COLO668 (cell line): ENCODE measurements around the gene RIN2.

ENCODE experiments used
- DNase-seq: peaks from one replicate; lab custom pipeline; 2025; ENCODE audit not compliant: unreplicated experiment; lab: John Stamatoyannopoulos, UW

The RIN2 gene

DNA sequence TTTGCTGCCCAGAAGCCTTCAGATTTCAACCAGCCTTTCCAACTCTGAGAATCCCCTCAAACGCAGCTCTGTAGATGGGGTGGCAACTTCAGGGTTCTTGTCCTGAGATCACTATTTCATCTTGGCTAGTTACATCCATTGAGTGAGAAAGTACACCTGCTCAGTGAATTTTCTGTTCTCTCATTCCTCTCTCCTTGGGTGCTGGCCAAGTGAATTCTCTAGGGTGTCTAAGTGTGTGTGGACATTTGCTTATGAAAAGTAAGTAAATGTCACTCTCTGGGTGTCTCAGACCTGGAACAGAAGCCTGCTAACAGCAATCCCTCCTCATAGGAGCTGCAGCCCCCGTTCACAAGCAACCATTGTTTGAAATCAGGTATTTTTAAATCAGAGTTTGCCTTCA lies 3.8 kb downstream of the RIN2 start:
- DNase-seq, result no peak

DNA sequence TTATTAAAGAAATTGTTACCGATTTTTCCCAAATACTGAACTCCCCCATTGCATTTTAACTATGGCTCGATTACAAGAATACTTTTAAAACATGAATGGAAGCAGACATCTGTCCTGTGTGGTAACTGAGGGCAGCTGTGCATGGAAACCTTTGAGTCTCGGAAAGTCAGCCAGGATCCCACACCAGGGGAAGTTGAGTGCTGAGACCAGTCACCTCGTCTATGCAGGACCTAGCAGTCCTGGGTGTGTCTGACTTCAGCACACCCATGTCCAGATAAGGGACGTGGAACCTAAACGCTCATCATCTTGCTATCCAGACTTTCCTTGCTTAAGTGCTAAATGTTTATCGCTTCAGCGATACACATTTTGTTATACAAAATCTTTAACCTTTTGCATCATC lies 6.1 kb downstream of the RIN2 start:
- DNase-seq, result no peak

DNA sequence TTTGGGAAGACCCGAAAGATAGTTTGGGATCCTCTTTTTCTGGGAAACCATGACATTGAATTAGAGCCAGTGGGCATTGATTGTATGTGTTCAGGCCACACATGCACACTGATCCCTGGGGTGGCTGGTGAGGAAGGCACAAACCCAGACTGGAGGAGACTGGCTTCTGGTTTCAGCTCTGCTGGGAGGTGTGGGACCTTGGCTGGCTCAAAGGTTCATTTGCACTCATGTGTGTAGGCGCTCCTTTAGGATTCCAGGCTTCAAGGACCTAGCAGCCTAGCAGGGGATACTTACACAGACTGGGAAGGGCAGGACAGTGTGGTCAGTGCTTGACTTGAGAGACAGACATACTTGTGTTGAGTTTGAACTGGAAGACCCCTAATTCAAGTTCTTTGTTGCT lies 7.2 kb downstream of the RIN2 start:
- no peak for DNase-seq

DNA sequence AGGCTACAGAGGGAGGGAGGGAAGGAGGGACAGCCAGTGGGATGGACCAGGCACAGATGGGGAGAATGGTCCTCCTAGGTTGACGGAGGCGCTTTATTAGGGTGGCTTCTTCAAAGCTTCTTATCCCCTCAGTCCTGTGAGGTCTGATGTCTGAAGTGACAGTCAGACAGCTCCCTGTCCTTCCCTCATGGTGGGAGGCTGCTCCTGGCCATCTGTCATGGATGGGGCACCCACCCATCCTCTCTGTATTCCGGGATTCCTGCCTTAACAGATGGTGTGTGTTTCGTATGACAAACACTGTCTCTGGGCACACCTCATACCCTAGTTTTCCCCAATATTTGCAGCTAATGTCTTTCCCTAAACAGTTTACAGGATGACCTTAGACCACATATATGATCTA lies 7.9 kb downstream of the RIN2 start:
- no peak for DNase-seq

DNA sequence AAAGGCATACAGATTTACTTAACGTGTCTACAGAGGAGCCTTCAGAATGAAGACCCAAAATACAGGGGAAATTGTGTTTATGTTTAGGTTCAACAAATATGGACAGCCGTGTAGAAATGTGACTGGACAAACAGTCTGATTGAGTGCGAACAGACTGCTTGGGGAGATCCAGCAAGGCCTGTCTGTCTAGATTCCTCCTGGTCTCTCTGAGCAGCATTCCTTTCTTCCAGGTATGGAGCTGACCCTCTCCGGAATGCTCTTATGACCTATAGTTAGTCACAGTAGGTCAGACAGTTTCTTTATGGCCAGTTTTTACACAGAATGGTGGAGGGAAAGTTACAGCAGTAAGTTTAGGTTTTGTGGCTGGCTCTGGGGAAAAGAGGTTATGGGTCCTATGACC lies 9.0 kb downstream of the RIN2 start:
- DNase-seq, result no peak

DNA sequence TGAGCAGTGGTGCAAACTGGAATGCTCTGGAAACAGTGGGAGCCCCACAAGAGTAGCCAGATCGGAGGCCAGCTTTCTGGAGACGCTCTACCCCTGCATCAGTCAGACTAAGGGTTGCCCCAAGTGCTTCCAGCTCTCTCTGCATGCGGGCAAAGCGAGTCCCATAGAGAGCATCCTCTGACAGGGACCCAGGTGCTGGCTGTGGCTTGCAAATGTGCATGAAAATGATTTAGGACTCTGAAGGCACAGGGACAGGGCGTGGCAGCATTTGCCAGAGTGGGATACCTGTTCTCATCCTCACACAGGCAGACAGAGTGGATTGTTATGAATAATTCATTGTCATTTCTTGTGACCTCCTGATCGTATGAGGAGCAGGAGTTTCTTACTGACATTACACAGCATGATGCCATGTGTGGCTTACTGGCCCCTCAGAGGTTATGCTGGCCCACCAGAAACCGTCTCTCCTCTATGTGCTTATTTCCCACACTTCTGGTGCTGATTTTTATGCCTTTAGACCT lies 10.3 kb downstream of the RIN2 start:
- no peak for DNase-seq

DNA sequence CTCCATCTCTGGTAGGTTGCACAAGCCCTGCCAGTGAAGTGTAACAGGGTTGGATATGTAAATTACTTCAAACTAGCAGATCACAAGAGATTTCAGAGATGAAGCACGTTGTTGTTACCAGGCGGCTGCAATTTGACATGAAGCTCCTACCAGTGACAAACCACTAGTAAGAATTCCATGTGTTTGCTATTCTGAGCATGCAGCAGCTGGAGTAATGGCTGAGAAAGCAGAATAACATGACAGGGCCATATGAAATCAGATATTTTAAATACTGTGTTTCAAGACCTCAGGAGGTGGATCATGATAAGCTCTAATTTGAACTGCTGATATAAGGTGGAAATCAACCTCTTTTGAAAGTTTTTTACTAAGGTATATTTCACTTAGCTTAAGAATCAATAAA lies 11.4 kb downstream of the RIN2 start:
- DNase-seq, result no peak

DNA sequence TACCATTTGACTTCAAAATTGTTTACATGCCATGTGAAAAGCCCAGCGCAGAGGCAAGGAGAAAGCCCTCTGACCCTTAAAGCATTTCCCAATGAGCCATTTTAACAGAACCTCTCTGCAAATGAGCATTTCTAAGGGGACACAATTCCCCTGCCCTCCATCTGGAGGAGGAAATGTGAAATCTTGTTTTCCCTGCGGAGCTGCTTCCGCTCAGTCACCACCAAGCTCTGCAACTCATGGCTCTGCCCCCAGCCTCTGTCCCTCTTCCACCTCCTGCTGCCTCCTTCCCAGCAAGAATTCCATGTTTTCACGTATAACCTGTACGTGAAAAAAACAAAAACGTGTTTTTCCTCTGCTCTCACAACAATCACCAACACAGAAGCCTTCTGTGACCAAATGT lies 12.3 kb downstream of the RIN2 start:
- no peak for DNase-seq

DNA sequence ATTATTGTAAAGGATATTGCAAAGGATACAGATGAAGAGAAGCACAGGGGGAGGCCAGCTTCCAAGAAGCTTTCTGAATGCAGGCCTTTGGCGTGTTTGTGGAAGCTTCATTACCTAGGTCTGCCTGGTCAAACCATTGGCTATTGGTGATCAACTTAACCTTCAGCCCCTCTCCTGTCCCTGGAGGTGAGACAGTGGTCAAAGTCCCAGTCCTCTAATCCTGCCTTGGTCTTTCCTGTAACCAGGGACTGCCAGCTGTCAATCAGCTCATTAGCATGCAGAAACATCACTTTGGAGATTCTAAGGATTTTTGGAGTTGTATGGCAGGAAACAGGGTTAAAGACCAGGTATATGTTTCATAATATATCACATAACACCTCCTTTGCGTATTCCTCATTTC lies 13.0 kb downstream of the RIN2 start:
- no peak for DNase-seq

DNA sequence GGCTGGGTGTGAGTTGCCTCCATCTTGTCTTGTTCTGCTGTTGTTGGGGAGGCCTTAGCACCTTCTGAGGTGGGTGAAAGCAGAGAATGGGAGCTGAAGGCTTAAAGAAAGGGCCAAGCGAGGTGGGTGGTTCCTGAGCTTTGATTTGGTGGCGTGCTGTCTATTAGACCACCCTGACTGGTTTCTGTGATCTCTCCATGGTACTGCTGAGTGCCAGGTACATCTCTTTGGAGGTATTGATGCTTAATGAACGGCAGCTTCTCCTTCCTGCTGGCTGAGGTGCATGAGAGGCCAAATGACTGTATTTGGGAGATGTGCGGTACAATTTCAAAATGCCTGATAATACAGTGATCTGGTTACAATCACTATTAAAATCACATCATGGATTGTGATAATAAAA lies 15.4 kb downstream of the RIN2 start:
- no peak for DNase-seq

DNA sequence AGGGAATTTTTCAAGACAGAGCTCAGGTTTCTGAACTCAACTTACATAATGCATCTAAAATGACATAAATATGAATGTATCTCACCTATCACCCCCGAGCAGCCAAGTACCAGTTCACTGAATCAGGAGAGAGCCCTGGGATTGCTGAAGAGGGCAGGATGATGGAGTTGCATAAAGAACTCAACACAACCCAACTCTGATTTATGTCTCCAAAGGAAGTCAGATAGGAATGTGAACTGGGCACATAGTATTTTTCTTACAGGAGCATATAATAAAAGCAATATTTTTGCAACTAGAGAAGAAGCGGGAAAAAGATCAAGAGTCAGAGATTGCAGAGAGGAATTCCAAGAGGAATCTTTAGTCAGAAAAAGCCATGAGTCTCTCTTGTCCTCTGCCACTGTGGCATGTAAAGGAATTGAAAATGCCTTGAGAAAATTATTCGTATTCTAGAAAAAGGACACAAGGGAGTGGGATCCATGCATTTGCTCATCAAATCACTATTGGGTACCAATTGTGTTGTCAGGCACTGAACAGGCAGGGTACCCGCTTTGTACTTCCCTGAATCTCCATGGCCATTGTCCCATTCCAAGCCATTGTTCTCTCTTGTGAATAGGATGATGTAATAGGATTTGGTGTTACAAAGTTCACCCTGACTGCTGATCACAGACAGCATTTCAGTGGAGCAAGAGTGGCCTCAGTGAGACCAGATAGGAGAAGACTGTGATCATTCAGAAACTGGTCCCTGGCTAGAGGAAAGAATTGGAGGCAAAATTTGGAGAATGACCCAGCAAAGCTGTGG lies 16.3 kb downstream of the RIN2 start:
- DNase-seq, result no peak

DNA sequence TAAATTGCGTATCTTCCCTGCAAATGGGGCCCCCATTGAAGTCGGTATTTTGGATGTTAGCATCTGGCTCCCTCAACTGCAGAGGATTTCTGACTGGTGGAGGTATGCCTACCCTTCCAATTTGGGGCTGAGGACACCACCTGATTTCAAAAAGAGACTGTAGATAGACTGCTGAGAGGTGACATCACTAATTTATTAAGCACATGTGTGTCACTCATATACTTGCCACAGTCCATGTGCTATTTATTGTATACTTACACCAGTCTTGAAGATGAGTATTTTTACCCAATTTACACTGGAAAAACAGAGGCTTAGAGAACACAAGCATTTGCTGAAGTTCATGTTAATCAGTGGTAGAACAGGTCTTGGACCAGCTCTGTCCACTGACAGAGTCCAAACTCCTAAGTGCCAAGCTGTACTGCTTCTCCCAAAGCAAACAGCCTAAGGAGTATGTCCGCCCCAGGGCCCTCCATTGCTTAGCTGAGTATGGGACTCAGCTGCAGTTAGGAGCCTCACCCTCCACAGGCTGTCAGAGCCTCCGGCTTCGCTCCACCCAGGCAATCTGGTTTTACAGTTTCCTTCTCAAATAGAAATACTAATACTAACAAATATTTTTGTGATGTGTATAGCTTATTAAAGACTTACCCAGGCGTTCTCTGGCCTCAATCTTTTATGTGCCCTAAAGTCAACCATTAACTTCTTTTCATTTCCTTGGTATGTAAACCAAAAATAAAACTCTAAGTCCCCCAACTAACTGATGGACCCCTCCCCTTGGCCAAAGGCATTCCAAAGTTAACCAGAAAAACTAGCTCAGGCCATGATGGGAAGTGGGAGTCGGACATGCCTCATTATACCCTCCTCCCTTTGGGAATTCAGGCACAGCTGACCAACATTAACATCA lies 17.5 kb downstream of the RIN2 start:
- no peak for DNase-seq

DNA sequence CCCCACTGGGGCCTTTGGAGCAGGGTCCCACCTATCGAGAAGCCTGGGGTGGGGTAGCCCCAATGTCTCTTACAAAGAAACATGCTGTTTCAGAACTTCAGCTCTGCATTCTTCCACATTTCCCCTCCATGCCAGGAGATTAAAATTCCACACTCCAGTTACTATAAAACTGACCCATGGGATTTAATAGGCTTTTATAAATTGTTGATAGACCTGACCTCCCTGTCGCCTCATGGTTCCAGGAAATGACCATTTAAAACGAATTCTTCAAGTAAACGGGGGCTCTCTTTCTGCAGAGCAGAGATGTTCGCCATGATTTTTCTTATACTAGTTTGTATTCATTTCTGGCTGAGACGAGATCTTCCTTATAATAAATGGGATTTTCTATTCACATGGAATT lies 19.3 kb downstream of the RIN2 start:
- DNase-seq, result no peak

DNA sequence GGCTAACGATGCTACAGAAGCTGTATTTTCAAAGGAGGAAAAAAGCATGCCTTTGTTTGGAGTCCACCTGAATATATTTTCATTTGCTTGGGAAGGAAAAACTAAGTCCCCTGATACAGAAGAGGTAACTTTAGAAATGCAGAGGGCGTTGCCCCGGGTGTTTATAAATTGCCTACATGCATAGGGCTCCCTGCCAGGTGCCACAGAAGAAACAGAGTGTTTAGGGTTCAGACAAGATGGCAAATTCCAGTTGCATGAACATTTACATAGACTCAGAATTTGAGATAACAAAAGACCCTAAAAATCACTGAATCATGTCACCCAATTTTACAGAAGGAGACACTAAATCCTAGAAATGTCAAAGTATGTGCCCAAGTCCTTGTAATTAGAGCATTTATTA lies 19.9 kb downstream of the RIN2 start:
- DNase-seq, result no peak

DNA sequence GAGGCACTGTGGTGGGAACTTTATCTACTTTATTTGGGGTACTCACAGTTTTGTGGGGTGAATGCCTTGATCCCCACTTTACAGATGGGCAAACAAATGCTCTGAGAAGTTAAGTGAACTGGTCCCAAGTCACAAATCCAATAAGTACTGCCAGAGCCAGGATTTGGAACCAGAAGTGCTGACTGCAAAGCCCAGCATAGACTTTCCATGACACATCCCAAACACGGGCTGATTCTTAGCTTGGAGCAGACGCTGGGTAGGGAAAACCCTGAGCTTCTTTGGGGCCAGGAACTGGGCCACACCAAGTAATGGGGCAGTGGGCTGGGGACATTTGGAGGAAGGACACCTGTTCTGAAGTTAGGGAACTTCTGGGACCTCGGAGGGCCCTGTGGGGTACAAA lies 20.3 kb downstream of the RIN2 start:
- DNase-seq, result no peak

DNA sequence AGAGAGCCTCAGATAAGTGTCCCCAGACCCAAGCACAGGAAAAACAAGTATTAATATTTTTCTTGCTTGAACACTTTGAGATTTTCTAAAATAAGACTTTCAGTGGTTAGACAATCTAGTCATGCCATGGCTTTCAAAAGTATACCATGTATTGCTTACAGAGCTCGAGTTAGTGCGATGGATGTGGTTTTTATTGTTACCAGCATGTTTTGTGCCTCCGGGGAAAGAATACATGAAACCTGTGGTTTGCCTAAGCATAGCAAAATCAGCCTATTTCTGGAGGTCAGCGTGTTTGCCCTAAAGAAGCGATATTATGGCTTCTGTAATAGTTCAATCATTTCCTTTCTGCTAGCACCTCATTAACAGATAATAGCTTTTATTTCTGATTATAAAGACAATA lies 21.6 kb downstream of the RIN2 start:
- DNase-seq, result no peak

DNA sequence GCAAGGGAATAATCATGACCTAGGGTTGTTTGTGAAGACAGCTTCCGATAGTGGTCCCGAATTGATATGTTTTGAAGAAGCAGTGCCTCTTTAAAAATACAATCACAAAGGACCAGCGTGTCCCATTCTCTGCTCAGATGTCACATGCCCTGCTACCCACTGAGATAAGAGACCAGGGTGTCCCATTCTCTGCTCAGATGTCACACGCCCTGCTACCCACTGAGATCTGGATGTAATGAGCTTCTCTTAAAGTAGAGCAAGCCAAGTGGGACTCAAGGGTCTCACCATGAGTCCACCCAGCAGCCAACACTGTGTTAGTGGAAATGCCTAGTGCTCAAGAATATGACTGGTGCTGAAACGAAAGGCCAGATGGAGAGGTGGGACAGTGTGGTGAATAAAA lies 22.2 kb downstream of the RIN2 start:
- DNase-seq, result no peak

DNA sequence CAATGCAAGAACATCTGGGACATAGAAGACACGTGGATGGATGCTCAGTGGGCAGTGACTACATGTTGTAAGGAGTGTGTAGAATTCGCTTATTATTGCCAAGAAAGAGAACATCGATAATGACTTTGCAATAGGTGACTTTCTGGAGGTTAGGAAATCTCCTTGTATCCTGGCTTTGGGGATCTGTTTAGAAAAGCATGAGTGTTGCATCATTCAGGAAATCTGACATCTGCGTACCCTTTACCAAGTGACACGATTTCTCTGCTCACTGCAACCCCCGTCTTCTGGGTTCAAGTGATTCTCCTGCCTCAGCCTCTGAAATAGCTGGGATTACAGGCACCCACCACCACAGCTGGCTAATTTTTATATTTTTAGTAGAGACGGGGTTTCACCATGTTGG lies 23.2 kb downstream of the RIN2 start:
- no peak for DNase-seq

DNA sequence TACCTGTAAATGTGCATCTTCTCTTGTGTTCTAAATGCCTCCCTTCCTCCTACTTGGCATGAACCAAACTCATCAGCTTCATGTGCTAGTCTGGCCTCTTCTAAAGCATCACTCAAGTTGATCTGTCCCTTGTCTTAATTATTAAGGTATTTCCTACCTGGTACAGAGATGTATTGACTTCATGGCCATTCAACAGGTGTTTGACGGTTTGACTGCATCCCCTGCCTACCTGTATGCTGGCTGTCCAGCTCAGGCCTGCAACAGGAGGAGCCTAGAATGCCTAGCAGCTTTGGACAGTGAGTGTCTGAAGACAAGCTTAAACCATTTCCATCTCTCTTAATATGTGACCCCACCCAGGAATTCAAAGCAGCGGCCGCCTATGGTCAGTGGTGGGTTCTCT lies 24.6 kb downstream of the RIN2 start:
- DNase-seq, result no peak

DNA sequence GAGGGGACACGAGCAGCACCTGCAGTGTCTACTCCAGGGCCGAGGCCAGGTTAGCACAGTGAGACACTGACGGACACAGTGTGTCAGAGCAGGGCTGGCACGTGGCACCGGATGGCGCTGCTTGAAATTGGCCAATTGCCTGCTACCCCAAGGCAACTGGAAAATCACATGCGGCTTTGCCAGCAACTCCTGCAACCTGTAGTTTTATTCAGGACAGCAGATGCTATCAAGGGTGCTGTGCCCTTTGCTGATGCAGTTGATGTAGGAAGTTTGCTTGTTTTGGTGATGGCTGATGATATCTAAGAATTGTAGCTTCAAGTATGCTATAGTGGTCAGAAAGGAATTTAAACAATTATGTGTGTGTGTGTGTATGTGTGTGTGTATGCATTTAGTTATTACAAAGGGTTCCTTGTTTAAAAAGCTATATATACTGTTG lies 25.9 kb downstream of the RIN2 start:
- no peak for DNase-seq

DNA sequence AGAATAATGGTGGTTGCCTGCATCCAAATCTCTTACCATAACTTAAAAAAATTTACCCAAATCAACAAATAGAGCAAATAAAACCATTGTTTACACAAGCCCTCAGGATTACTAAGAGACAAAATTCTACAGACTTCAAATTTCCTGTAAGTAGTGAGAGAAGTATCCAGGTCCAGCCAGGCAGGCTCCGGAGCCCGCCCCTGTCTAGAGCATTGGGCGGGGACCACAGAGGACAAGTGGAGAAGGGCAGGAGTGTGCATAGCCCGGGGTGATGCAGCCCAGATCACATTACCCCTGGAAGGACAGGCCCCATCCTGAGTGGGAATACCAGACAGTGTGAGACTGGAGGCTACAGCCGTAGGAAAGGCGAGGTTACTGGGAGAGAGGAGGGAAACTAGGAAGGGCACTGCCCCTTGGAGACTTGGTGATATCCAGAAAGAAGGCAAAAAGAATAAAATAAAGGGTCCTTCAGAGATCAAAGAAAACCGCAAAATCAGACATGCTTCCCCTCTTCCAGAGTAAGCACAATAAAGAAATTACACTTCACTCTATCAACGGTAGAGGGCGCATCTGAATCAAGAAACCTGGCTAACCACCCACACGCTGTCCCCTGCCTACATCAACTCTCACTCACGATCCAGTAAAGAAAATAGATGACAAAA lies 26.6 kb downstream of the RIN2 start:
- peak; percentile 59 for DNase-seq
